Measurements from ENCODE around the gene ADD2.
"Not testable (repeated sequence)": the region's sequence is repeated elsewhere in the genome, so short reads cannot be mapped to it uniquely, and the experiment has no call there.

ADD2 gene

DNA sequence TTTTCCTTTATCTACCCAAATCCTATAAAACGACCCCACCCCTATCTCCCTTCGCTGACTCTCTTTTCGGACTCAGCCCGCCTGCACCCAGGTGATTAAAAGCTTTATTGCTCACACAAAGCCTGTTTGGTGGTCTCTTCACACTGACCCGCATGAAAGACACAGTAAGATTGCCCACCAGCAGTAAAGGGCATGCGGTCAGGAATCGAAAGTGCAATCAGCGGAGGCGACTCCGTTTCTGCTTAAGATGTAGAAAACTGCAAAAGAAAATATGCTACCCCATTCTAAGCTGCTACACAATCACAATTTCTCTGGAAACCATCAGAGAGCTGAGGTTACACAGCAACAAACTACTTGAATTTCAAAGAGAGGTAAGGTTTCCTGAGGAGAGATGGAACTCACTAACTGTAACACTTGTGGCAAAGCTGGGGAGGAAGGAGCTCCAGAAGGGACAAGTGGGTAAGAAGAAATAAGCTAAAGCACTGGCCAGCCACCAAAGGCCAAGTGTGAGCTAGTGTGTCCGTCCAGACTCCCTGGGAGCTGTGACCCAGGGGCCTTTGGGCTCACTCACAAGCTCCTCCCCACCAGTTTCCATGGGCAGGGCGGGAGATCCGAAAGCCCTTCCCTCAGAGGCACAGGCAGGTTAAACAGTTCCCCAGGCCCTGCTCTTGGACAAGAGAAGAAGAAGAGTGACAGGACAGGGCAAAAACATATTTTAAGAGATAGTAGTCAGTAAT, 141.6 kb downstream of the ADD2 start:
- no peak overlapping the region for H3K4me3 ChIP-seq (ENCODE audit: low read depth, low read length)
- TF ChIP-seq, protein P1, sequence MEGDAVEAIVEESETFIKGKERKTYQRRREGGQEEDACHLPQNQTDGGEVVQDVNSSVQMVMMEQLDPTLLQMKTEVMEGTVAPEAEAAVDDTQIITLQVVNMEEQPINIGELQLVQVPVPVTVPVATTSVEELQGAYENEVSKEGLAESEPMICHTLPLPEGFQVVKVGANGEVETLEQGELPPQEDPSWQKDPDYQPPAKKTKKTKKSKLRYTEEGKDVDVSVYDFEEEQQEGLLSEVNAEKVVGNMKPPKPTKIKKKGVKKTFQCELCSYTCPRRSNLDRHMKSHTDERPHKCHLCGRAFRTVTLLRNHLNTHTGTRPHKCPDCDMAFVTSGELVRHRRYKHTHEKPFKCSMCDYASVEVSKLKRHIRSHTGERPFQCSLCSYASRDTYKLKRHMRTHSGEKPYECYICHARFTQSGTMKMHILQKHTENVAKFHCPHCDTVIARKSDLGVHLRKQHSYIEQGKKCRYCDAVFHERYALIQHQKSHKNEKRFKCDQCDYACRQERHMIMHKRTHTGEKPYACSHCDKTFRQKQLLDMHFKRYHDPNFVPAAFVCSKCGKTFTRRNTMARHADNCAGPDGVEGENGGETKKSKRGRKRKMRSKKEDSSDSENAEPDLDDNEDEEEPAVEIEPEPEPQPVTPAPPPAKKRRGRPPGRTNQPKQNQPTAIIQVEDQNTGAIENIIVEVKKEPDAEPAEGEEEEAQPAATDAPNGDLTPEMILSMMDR (IDR thresholded peaks at IDR 0.05; ENCODE audit: low read depth, low read length) = no peak

DNA sequence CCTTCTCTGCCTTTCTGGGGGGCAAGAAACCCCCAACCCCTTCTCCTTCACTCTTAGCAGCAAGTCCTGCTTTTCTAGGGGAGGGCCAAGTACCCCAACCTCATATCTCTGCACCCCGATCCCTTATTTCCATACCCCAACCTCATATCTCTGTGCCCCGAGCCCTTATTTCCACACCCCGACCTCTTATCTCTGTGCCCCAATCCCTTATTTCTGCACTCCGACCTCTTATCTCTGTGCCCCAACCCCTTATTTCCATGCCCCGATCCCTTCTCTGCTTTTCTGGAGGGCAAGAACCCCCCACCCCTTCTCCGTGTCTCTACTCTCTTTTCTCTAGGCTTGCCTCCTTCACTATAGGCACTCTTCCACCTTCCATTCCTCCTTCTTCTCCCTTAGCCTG, 146.5 kb downstream of the ADD2 start:
- H3K4me3 ChIP-seq (ENCODE audit: low read depth, low read length) = not testable (repeated sequence)

DNA sequence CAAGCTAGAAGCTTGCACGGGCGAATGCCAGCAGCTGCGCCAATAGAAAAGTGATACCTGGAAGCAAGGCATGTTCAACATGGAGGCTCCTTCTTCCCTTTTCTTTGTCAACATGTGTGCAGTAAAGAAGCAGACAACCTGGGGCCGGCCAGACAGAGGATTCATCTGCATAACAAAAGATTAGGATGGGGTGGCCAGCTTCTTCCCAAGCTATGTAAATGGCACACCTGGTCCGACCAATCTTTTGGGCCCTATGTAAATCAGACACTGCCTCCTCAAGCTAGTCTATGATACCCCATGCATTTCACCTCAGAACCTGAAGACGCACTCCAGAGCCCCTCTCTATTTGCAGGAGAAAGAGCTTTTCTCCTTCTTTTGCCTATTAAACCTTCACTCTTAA, 148.0 kb downstream of the ADD2 start:
- TF ChIP-seq, protein P1 (IDR thresholded peaks at IDR 0.05; ENCODE audit: low read depth, low read length) = no peak
- no peak overlapping the region for H3K4me3 ChIP-seq (ENCODE audit: low read depth, low read length)

DNA sequence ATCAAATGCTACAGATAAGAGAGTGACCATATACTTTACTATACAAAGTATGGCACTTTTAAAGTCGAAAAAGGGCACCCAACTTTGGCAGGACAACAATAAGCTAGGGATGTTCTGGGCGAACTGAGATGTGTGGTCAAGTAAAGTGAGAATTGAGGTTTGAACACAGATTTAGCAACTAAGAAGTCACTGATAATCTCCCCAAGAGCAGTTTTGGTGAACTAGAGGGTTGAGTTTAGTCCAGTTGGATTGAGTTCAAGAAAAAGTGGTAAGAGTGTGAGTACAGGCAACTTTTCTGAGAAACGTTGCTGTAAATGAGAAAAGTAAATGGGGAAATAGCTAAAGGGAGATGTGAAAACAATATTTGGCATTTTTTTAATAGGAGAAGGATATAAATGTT, 148.8 kb downstream of the ADD2 start:
- TF ChIP-seq, protein P1 (IDR thresholded peaks at IDR 0.05; ENCODE audit: low read depth, low read length) = no peak
- no peak overlapping the region for H3K4me3 ChIP-seq (ENCODE audit: low read depth, low read length)

DNA sequence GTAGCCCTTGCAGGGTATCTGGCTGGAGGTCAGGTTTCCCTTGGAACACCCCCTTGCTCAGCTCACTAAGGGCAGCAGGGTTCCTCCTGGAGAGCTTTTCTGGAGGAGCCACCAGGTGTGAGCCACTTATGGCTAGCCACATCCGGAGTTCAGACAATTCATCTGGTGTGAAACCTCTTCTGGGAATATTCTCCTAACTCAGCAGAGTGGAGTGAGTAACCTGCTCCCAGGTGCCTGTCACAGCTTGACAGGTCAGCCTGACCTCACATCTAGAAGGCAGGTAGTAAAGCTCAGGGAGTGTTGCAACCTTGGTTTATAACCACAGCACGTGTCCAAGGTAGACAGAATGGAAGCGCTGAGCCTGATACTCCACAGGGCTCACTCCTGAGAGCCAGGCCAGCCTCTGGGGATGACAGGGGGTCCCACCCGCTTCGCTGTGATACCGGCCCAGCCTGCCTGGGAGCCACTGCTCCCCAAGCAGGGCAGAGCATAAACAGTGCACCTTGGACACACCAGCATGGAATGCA, 151.8 kb downstream of the ADD2 start:
- TF ChIP-seq, protein P1 (IDR thresholded peaks at IDR 0.05; ENCODE audit: low read depth, low read length) = no peak
- H3K4me3 ChIP-seq (ENCODE audit: low read depth, low read length) = no peak overlapping the region

DNA sequence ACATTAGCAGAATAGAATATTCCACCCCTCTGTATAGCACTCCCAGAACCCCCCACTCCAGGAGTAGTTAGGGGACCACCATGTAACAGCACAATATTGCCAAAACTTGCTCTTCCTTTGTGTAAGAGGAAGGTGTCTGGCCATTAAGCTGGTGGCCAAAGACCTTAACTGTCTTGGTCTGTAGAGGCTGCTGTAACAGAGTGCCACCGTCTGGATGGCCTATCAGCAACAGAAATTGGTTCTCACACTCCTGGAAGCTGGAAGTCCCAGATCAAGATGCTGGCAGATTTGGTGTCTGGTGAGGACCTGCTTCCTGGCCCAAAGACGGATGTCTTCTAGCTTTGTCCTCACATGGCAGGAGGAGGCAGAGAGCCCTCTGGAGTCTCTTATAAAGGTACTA, 152.8 kb downstream of the ADD2 start:
- TF ChIP-seq, protein P1 (IDR thresholded peaks at IDR 0.05; ENCODE audit: low read depth, low read length) = no peak
- no peak overlapping the region for H3K4me3 ChIP-seq (ENCODE audit: low read depth, low read length)

DNA sequence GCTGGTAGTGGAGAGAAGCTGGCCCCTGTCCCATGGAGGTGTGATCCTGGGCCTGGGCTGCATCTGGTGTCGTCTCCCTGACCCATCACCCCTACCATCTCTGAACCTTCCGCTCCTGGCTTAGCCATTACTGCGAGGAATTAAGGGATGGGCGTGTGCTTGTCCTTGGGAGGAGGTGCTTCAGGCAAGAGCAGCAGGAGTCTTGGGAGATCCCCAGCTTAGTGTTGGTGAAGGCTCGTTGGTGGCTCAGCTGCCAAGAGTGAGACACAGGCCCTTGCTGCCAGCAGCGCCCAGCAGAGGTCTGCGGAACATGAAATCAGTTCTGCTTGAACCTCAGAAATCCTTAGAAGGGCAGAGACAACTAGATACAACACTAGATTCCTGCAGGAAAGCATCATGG, 154.5 kb downstream of the ADD2 start:
- TF ChIP-seq, protein P1 (IDR thresholded peaks at IDR 0.05; ENCODE audit: low read depth, low read length) = no peak
- H3K4me3 ChIP-seq (ENCODE audit: low read depth, low read length) = no peak overlapping the region

DNA sequence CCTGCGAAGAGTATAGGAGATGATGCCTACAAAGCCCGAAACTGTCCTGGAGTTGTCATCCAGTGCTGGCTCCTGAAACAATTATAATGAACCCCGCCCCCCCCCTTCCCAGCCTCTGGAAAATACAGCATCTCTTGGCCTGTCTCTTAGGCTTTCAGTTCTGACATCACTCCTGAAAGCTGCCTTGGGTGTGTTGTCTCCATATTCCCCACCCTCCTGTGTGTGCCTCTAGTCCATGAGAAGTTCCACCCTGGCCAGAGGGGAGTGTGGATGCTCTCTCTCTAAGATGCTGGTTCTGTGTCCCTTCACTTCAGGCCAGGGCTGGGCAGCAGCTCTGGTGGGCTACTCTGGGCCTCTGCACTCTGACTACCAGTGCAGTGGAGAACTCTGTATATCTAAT, 155.4 kb downstream of the ADD2 start:
- no peak overlapping the region for H3K4me3 ChIP-seq (ENCODE audit: low read depth, low read length)
- TF ChIP-seq, protein P1 (IDR thresholded peaks at IDR 0.05; ENCODE audit: low read depth, low read length) = no peak
